Duodenal mucosa (tissue), 2 donors: Measurements from ENCODE around the gene VANGL2.

Source experiments
- H3K27ac ChIP-seq: one replicate; pipeline ENCODE4 v1.7.0; 2013; ENCODE audit warnings: low read depth, low read length
- H3K27me3 ChIP-seq, 2 donors: one replicate each; pipeline ENCODE4 v1.7.0; 2013; ENCODE audit warnings: low read length in 2 of 2, control low read depth in 1 of 2; ENCODE audit not compliant: insufficient read depth in 2 of 2, control insufficient read depth in 1 of 2
- H3K36me3 ChIP-seq, 2 donors: one replicate each; pipeline ENCODE4 v1.7.0; 2013; ENCODE audit warnings: low read length in 2 of 2, control low read depth in 1 of 2; ENCODE audit not compliant: insufficient read depth in 2 of 2, control insufficient read depth in 1 of 2
- H3K4me1 ChIP-seq, 2 donors: one replicate each; pipeline ENCODE4 v1.7.0; 2013; ENCODE audit warnings: low read length in 2 of 2, control low read depth in 1 of 2; ENCODE audit not compliant: insufficient read depth in 2 of 2, control insufficient read depth in 1 of 2
- H3K4me3 ChIP-seq, 2 donors: one replicate each; pipeline ENCODE4 v1.7.0; 2013; ENCODE audit warnings: low read length in 2 of 2, low read depth in 1 of 2
- H3K9ac ChIP-seq, 2 donors: one replicate each; pipeline ENCODE4 v1.7.0; 2013; ENCODE audit warnings: low read length in 2 of 2, low read depth in 1 of 2
- H3K9me3 ChIP-seq, 2 donors: one replicate each; pipeline ENCODE4 v1.7.0; 2013; ENCODE audit warnings: low read length in 2 of 2, control low read depth in 1 of 2; ENCODE audit not compliant: control insufficient read depth in 1 of 2

The VANGL2 gene

DNA sequence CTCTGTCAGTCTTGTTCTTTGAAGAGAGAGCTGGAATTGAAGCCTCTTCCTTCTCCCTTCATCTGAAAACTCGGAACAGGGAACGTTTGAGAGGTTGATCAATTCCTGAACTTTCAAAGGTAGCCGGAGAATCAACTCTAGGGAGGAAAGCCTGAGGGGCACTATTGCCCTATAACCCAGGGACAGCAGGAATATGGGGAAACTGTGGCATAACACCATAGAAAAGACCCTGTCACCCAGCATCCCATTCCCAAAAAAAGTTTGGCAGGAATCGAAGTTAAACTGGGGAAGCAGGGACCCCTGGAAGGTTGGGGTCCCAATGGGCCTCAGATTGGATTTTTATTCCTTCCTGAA is 38.6 kb upstream of the VANGL2 start:
- Histone ChIP-seq H3K4me1 (no peaks in the 10 kb centered on the region), H3K27me3 (no peaks in the 10 kb centered on the region), H3K27ac (no peak overlapping the region), H3K4me3 (no peak overlapping the region), H3K9ac (no peak overlapping the region), H3K9me3 (no peaks in the 10 kb centered on the region), H3K36me3 (peaks cover 15 to 37% of the 10 kb centered on the region in 2 donors)

DNA sequence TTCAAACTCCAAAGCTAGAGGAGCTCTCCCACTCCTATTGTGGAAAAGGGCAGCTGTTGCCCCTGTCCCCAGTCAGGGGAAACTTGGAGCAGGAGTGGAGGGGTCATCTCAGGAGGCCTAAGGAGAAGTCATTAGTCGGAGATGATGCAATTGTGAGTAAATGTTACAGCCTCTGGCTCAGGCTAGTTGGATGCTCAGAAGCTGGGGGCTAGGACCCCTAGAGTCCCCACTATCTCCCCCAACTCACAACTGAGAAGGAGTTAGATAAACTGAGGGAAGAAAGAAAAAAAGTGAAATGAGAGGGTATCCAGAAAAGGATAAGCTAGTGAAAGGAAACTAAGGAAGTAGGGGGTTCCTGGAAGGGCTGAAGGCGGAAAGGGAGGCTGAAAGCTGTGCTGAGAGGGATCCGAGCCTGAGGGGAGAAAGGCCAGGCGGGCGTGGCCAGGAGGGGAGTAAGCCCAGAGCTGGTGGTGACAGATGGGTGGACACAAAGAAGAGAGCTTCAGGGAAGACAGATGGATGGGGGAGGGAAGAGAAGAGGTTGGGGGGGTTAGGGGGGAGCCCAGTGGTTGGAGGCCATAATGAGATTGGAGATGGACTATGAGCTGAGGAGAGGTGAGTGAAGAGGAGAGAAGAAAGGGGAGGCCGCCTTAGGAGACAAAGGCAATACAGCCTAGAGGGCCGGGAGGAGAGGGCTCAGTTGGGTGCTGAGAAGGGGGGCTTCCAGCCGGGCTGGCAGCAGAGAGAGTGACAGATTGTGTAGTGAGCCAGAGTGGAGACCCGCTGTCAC is 38.0 kb upstream of the VANGL2 start:
- Histone ChIP-seq H3K4me1 (no peaks in the 10 kb centered on the region), H3K27ac (no peak overlapping the region), H3K27me3 (no peaks in the 10 kb centered on the region), H3K9ac (no peak overlapping the region), H3K36me3 (peaks cover 11 to 32% of the 10 kb centered on the region in 2 donors), H3K9me3 (no peaks in the 10 kb centered on the region), H3K4me3 (no peak overlapping the region)

DNA sequence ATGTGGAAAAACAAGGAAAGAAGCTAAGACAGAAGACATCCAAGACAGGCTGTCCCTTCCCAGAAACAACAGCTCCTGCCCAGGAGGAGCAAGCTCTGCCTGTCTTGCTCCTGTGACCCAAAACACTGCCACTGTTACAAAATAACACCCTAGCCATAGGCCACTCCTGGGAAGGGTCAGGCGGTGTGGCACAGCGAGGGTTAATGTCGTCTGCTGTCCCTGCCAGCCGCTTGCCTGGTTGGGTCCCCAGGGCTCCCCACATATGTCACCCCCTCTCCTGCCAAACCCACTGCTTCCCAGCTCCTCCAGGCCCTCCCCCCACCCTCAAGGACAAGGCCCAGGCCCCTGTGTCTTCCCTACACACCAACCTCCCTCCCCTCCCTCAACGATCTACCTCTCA is 37.4 kb upstream of the VANGL2 start:
- peaks cover 7 to 25% of the 10 kb centered on the region in 2 donors for H3K36me3 ChIP-seq
- no peak overlapping the region for H3K4me3 ChIP-seq
- no peak overlapping the region for H3K27ac ChIP-seq
- H3K9ac ChIP-seq, result no peak overlapping the region
- H3K4me1 ChIP-seq, result no peaks in the 10 kb centered on the region
- no peaks in the 10 kb centered on the region for H3K27me3 ChIP-seq
- no peaks in the 10 kb centered on the region for H3K9me3 ChIP-seq

DNA sequence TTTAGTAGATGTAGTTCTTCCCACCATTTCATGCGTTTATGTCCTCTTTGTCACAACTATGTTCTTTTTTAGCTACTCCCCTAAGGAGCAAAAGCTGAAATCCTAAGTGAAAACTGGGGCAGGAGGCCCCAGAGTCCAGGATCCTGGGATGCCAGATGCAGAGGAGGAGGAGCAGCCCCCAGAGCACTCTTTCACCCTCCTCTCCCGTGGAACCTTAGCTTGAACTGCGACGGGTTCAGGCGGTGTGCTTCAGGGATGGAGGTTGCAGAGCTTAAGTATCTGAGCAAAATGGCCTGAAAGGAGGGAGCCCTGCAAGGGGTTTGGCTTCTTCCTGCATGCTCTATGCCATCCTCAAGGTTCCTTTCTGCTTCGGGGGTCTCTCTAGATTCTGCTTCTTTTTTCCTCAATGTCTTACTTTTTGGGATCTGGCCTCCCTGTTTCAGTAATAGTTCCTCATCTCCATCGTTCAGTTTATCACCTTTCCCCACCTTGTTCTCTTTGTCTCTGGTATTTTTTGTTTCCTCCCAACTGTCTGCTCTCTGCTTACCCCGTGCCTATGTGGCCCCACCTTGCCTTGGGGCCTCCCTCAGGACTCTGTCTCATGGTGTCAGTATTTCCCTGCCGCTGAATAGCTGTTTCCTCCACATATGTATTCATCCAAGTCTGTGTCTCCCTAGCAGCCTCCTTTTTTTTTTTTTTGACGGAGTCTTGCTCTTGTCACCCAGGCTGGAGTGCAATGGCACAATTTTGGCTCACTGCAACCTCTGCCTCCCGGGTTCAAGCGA is 36.2 kb upstream of the VANGL2 start:
- H3K27ac ChIP-seq, result no peak overlapping the region
- H3K4me1 ChIP-seq, result no peaks in the 10 kb centered on the region
- no peaks in the 10 kb centered on the region for H3K27me3 ChIP-seq
- H3K36me3 ChIP-seq, result peaks cover 4 to 18% of the 10 kb centered on the region in 2 donors
- no peak overlapping the region for H3K9ac ChIP-seq
- no peak overlapping the region for H3K4me3 ChIP-seq
- no peaks in the 10 kb centered on the region for H3K9me3 ChIP-seq

DNA sequence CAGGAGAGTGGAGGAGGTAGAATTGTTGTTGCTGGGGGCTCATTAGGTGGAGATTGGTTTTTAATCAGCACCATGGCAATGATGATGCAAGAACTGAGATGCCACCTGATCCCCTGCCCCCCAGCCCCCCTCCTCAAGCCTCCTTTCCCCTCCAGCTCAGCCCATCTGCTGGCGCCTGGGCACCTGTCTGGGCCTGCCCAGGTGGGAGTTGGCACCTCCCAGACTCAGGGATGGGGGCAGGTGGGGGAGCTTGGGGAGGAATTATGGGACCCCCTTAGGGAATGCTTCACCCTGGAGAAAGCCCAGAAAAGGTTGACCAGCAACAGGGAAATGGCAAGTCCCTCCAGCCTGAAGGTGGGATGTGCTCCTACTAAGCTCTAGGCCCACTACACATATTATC is 35.0 kb upstream of the VANGL2 start:
- H3K4me1 ChIP-seq, result no peaks in the 10 kb centered on the region
- no peak overlapping the region for H3K9ac ChIP-seq
- H3K4me3 ChIP-seq, result no peak overlapping the region
- H3K27ac ChIP-seq, result no peak overlapping the region
- H3K27me3 ChIP-seq, result no peaks in the 10 kb centered on the region
- H3K9me3 ChIP-seq, result no peaks in the 10 kb centered on the region
- peaks cover 0 to 7% of the 10 kb centered on the region in 2 donors for H3K36me3 ChIP-seq

DNA sequence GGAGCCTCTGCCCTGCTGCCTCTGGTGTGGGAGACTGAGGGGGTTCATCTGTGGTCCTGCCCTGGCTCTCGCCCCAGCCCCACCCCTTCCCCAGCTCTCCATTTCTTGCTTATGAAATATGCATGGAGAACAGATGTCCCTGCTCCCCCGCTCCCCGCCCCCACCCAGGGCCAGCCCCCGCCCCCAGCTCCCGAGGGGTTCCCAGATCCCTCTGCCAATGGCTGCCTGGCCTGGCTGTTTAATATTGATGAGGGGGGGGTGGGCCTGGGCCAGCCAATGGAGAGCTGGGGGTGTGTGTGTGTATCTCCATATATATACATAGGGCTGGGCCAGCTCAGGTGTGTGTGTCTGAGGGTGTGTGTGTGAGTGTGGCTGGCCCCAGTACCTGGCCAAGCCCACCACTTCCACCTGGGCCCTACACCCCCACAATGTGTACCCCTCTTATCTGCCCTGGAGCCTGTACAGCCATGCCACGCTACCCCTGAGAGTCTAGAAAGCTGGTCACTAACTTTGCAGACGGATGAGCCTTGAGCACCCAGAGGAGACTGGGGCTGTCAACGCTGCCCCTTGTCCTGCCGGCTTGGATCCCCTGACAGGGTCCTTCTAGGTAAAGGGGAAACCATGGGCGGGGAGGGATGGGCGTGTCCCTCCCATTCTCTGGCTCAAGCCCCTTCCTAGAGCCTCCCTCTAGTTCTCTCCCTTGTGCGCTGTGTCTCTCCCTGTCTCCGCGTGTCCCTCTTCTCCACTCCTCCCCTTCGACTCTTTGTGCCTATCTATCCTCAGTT is 33.4 kb upstream of the VANGL2 start, which contains the start of gene NHLH1:
TSS of gene NHLH1 (plus strand) at position 341 of the 785 bp plus-strand sequence. CDS start 3,661 bp downstream, outside the sequence.
- H3K4me1 ChIP-seq, result no peaks in the 10 kb centered on the region
- H3K9ac ChIP-seq, result no peak within 1 kb of the TSS
- H3K36me3 ChIP-seq, result no peaks in the 10 kb centered on the region
- H3K27ac ChIP-seq, result no peak within 1 kb of the TSS
- H3K4me3 ChIP-seq, result no peak within 1 kb of the TSS
- H3K27me3 ChIP-seq, result no peaks in the 10 kb centered on the region
- no peaks in the 10 kb centered on the region for H3K9me3 ChIP-seq

DNA sequence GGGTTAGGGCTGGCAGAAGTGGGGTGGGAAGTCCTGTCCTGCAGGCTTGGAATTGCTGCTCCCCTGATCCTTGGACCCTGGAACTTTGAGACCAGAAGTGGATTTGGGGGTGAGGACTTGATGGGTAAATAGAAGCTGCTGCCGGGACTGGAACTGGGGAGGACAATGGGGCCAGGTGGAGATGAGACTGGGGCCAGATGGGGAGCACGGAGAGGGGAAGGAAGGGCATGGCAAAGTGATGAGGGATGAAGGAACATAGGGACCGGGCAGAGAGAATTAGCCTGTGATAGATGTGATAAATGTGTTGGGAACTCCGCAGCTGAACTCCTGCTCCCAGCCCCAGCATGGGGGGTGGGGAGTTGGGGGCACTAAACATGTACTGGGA is 32.9 kb upstream of the VANGL2 start:
- Histone ChIP-seq H3K36me3 (no peaks in the 10 kb centered on the region), H3K27ac (no peak overlapping the region), H3K9me3 (no peaks in the 10 kb centered on the region), H3K27me3 (no peaks in the 10 kb centered on the region), H3K9ac (no peak overlapping the region), H3K4me3 (no peak overlapping the region), H3K4me1 (no peaks in the 10 kb centered on the region)

DNA sequence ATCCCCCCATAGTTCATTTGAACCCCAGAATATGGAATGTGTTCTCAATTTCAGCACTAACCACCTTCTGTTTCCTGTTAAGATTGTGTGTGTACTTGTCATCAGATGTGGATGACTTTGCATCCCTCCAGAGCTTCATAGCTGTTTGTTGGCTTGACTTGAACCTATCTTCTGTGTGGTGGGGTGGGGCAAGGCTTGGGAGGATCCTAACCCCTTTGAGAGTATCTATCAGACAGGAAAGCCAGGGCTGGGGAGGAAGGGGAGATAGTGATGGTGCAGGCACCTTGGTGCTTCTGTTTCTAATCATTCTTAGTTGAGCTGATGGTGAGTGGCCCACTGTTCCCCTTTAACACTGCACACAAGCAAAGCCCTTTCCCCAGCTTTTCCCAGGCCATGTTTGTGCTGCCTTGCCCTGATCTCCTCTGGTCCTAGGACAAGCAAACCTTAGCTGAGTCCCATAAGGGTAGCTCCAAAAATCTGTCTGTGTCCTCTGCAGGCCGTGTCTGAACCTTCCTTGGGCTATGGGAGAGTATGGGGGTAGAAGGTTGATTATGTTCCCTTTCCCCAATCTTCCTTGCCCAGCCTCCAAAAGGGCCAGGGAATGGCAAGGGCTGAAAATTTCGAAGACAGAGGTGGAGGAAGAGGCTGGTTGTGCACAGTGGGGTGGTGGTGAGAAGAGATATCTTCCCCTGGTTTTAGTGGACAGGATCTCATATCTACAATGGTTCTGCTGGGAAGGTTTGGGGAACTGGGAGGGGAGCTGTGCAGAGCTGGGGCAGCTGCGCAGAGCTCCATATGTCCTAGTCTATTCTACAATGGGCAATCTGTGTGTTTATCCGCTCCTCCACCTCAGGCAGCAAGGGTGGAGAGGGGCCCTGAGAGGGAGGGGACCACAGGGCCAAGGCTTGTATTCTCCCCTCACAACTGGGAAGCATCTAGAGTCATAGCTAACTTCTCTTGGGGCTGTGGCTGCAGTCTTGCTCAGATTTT is 32.1 kb upstream of the VANGL2 start:
- no peak overlapping the region for H3K9ac ChIP-seq
- no peak overlapping the region for H3K4me3 ChIP-seq

DNA sequence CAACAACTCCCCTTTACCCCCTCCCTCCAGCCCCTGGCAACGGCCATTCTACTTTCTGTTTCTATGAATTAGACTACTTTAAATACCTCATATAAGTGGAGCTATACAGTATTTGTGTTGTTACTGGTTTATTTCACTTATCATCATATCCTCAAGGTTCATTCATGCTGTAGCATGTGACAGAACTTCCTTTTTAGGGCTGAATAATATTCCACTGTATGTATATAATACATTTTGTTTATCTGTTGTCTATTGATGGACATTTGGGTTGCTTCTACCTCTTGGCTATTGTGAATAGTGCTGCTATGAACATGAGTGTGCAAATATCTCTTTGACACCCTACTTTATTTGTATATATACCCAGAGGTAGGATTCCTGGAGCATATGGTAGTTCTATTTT is 31.3 kb upstream of the VANGL2 start:
- no peaks in the 10 kb centered on the region for H3K4me1 ChIP-seq

More for the DNA sequence above, 32.1 kb upstream of the VANGL2 start:
- no peaks in the 10 kb centered on the region for H3K9me3 ChIP-seq
- no peaks in the 10 kb centered on the region for H3K27me3 ChIP-seq
- H3K27ac ChIP-seq, result no peak overlapping the region
- H3K36me3 ChIP-seq, result no peaks in the 10 kb centered on the region
- H3K4me1 ChIP-seq, result no peaks in the 10 kb centered on the region

More for the DNA sequence above, 31.3 kb upstream of the VANGL2 start:
- Histone ChIP-seq H3K36me3 (no peaks in the 10 kb centered on the region), H3K9ac (no peak overlapping the region), H3K27ac (no peak overlapping the region), H3K9me3 (no peaks in the 10 kb centered on the region), H3K4me3 (no peak overlapping the region), H3K27me3 (no peaks in the 10 kb centered on the region)
